C4-2B (cell line): ENCODE measurements around the gene COL4A2.

Experiments used
- H3K27ac ChIP-seq: fragments of 450-650 bp; 2 replicates; pipeline ENCODE4 v1.5.1; 2017
- CTCF ChIP-seq: fragments of 450-650 bp; conservative IDR thresholded peaks from 2 replicates; pipeline ENCODE4 v1.5.1; 2017; ENCODE audit warnings: mild to moderate bottlenecking
- ZFX ChIP-seq: fragments of 450-650 bp; IDR thresholded peaks from 2 replicates; pipeline ENCODE4 v1.6.1; 2017

COL4A2 gene

DNA sequence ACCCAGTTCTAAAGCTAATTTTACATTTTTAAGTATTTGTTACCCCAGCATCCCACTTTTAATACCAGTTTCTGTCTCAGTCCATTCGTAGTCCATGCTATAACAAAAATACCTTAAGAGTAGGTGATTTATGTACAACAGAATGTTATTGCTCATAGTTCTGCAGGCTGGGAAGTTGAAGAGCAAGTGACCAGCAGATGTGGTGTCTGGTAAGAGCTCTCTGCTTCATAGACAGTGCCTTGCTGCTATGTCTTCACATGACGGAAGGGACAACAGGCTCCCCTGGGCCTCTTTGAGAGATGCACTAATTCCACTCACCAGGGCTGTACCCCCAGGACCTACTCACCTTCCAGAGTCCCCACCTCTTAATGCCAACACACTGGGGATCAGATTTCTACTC is 96.6 kb downstream of the COL4A2 start:
- TF ChIP-seq CTCF: no peak
- no peak overlapping the region for H3K27ac ChIP-seq

DNA sequence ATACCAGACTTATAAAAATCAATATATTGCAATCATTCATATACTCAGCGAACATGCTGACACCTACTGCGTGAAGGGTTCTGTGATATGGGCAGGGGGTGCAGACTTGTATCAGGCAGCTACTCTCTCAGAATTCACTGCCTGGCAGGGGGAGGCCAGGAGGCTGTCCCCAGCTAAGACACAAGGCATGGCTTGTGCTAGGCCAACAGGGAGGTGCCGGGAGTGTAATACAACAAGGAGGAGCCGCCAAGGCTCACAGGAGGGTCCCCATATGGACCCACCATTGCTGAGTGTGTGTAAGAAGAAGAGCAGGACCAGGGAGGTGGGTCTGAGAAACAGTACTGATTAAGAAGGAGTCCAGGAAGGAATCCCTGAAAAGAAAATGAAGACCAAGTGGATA is 97.2 kb downstream of the COL4A2 start:
- H3K27ac ChIP-seq: no peak overlapping the region
- TF ChIP-seq ZFX: no peak

DNA sequence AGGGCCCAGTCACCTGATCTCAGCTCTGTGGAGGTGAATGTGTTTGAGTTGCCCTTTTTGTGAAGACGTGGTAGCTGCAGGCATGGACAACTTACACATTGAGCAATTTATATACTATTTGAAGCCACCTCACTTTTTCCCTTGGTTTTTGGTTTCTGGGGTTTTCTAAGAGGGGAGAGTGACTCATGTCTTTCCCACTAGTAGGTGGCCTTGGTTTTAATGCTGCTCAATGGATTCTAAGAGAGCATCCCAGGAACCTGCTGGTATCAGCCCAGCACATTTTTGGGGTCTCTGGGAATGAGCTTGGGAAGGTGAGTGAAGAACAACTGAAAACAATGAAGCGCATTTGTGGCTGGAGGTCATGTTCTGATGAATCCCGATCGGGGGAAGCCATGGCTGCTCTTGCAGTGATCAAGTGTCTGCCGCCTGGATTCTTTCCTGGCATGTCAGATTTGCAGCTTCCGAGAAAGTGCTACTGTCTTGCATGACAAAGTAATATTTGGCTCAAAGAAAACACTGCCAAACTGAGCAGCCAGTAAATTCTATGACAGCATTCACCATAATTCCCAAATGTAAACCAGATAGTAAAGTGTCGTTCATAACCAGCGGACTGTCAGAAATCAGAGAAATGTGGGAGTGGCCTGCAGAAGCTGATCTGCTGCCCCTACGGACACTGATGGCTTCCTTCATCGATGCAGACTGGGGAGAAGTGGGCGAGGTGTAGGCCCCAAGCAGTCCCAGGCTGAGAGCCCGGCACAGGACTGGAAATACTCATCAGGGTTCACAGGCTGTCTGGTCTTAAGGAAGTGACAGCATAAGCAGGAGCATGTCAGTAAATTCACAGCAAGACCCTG is 98.7 kb downstream of the COL4A2 start:
- TF ChIP-seq ZFX (no peak), CTCF (no peak)
- no peak overlapping the region for H3K27ac ChIP-seq

- H3K27ac ChIP-seq: no peak overlapping the region
- TF ChIP-seq CTCF: no peak
- no peak for TF ChIP-seq ZFX
These were observed 99.9 kb downstream of the COL4A2 start for GRCh38 chr13:110407021-110407420.

DNA sequence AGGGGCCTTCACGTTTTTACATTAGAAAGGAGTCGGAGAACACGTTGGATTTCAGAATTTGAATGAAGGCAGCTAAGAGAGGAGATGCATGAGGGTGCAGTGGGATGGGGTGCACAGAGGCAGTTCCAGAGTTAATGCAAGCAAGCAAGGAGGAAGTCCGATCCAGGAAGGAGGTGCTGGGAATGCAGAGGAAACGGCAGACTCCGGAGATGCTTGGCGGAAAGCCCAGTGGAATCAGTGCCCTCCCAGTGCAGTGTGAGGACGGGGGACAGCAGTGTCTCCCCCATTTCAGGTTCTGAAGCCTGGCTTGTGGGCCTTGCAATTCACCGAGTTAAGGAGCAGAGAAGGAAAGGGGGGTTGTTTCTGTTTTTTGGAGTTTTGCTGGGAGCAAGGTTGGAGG is 100.4 kb downstream of the COL4A2 start:
- TF ChIP-seq CTCF (no peak), ZFX (no peak)
- H3K27ac ChIP-seq: no peak overlapping the region

GRCh38 chr13:110408286-110408685 is 101.2 kb downstream of the COL4A2 start:
- H3K27ac ChIP-seq: no peak overlapping the region
- TF ChIP-seq ZFX (no peak), CTCF (no peak)

DNA sequence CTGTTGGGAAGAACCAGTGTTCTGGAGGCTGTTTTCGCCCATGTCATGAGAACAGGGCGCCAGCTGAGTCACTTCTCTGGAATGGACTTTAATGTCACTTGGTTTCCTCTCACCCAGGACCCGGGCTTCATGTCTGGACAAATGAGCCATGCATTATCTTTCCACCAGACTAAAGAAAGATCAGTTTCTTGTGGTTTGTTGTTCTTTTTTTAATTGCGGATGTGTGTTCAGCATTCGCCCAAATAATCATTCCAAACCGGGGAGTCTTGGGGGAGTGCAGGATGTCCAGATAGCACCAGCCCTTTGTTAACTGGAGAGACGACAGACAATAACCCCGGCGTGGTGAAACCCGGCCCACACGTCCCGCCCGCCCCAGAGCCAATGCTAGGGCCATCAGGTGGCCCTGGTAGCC is 102.5 kb downstream of the COL4A2 start:
- TF ChIP-seq CTCF (no peak), ZFX (no peak)
- H3K27ac ChIP-seq: no peak overlapping the region

GRCh38 chr13:110410000-110410399 is 102.9 kb downstream of the COL4A2 start:
- TF ChIP-seq ZFX (no peak), CTCF (no peak)
- no peak overlapping the region for H3K27ac ChIP-seq
